HT-29 (cell line): ENCODE results near the gene VMAC. TPM values are rescaled to one million over a fixed set of nuclear protein-coding genes. Genes with fewer than 3 reads are reported as not detected.
A peak's percentile ranks its signal among the peaks of the same experiment; 100 is the strongest.
"Not testable (repeated sequence)": the region's sequence is repeated elsewhere in the genome, so short reads cannot be mapped to it uniquely, and the experiment has no call there.

ENCODE experiments used
- DNase-seq: peaks from one replicate; pipeline ENCODE4 v3.0.0-alpha.2; 2015; ENCODE audit warnings: low spot score
- total RNA-seq: library from RNA; depleted of rRNA; stranded (reverse); fragments of >200 nt; shearing (Covaris generic); gene quantifications from 2 replicates; pipeline ENCODE4 v1.2.3, GENCODE V29; 2014; rRNA removed

Gene VMAC, protein sequence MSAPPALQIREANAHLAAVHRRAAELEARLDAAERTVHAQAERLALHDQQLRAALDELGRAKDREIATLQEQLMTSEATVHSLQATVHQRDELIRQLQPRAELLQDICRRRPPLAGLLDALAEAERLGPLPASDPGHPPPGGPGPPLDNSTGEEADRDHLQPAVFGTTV
- 3.5 and 6.0 TPM in 2 replicates for total RNA-seq

DNA sequence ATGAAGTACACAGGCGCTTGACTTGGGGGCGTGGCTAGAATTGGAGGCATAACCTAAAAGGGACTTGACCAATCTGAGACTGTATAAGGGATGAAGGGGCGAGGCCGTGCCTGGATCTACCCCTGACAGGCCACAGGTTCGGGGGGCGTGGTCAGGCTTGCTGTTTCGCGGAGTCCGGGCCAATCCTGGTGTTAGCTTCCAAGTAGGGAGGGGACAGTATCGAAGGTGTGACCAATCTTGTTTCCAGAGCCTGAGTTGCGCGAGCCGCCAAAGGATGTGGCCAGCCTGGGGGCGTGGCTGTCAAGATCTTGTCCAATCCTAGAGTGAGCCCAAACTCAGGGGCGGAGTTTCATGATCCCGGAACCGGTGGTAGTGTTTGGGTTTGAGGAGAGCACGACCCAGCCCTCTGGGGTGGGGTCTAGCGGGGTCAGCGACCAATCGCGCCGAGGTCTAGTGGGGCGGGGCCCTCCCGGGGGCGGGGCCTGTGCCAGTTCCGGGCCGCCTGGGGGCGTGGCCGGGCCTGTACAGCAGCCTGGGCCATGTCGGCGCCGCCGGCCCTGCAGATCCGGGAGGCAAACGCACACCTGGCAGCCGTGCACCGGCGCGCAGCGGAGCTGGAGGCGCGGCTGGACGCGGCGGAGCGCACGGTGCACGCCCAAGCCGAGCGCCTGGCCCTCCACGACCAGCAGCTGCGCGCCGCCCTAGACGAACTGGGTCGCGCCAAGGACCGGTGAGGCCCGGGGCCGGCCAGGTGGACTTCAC lies at the start of gene VMAC:
Gene VMAC, plus strand, starts transcription at position 521 of the 762 bp plus-strand sequence. Its CDS starts 19 bp downstream, at position 540.
- DNase-seq: peak; percentile 98

DNA sequence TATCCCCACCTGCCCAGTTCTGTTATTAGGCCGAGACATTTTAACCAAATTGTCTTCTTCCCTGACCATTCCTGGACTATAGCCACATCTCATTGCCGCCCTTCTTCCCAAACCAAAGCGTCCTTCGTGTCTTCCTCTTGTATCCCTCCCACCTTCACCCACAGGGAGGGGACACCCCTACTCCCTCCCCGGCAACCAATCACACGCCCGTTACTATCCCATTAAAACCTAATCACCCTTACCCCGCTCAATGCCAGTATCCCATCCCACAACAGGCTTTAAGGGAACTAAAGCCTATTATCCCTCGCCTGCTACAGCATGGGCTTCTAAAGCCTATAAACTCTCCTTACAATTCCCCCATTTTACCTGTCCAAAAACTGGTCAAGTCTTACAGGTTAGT lies 49.5 kb upstream of the VMAC start:
- not testable (repeated sequence) for DNase-seq

DNA sequence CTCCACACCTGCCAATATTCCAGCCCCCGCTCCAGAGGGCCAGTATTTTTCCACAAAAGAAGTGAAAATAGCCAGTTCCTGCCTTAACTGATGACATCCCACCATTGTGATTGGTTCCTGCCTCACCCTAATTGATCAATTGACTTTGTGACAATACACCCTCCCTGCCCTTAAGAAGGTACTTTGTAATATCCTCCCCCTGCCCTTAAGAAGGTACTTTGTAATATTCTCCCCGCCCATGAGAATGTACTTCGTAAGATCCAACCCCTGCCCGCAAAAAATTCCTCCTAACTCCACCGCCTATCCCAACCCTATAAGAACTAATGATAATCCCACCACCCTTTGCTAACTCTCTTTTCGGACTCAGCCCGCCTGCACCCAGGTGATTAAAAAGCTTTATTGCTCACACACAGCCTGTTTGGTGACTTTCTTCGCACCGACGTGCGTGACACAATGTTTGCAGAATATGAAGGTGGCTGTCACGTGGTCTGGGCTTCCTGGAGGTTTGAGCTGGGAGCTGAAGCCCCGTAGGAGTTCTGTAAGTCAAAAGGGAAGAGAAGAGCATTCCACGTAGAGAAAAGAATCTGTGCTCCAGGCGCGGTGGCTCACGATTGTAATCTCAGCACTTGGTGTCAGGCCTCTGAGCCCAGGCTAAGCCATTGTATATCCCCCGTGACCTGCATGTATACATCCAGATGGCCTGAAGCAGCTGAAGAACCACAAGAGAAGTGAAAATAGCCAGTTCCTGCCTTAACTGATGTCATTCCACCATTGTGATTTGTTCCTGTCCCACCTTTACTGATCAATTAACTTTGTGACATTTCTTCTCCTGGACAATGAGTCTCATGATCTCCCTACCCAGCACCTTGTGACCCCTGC lies 47.2 kb upstream of the VMAC start:
- DNase-seq: no peak

DNA sequence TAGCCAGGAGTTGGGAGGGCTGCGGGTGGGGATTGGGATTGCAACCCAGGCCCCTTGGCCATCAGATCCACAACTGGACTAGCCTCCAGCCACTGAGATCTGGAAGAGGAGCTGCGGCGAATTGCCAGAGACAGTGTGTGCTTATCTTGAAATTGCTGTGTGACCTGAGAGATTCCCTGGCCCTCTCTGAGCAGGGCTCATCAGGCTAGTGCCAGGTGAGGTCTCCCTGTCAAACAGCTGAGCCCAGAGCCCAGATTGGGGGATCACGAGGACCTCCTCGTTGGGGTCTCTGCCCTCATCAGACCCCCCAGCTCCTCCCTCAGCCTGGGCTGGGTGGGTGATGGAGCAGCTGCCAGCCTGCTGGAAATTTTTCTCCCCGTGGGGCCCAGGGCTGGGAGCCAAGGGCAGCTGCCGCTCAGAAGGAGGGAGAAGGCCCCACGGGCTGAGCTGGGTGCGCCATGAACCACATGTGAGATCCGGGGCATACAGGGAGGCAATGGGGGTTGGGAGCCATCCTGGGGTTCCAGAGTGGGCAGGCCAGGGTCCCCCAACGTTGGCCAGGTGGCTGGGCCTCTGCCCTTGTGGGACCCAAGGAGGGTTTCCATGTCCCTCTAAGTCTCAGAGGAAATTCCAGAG lies 41.5 kb upstream of the VMAC start:
- no peak for DNase-seq

DNA sequence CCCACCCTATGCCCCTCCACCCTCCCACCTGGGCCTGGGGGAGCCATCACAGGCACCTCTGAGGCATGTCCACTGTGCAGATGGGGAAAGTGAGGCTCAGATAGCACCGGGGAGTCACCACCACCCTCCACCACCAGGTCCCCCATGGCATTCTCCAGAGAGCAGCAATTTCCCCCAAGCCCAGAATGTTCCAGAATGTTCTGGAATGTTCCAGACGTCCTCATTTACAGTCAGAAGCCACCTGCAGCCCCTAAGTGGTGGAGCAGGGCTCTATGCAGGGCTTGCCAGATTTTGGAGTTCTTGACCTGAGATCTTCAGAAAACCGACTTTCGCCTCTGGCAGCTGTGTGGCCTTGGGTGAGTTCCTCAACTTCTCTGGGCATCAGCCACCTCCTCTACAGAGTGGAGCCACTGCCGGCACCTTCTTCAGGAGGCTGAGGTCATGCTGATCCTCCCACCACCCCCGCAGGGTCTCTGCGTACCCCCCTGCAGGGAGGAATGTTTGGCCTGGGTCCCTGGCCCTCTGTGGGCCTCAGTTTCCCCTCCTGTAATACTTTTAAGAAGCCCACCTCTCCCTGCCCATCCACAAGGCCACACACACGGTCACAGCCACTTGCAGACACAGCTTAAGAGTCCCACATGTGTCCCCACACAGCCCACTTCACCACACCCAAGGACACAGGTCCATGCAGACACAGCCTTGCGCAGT lies 40.5 kb upstream of the VMAC start:
- no peak for DNase-seq

DNA sequence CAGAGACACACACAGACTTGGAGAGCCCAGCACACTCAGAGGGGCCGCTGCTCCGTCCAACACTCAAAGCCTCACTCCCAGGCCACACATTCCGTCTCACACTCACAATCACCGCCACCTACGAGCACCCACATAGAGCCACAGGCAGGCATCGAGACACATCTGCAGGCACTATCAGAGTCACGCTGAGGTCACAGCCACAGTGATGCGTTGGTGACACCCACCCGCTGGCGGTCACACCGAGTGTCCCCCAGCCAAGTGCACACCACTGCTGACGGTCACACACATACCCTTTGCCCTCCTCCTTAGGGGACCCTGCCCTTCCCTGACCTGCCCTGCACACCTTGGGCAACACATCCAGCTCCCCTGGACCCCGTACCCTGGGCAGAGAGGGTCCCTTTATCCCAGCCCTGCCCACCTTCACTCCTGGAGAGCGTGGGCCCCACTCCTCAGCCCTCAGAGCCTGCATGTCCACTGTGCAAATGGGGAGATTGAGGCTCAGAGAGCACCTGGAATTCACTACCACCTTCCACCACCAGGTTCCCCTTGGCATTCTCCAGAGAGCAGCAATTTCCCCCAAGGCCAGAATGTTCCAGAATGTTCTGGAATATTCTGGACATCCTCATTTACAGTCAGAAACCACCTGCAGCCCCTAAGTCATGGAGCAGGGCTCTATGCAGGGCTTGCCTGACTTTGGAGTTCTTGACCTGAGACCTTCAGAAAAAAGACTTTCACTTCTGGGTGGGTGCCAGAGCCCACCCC lies 39.8 kb upstream of the VMAC start:
- no peak for DNase-seq

DNA sequence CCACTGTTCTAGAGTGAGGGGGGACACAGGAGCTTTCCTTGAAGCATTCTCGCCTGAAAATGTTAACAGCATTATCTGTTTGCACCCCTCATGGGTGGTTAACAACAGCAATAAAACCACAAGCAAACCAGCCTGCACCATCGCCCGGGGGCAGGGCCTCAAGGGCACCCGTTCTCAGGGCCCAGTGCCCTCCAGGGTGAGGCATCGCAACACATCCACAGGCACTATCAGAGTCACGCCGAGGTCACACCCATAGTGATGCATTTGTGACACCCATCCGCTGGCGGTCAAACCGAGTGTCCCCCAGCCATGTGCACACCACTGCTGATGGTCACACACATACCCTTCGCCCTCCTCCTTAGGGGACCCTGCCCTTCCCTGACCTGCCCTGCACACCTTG lies 38.9 kb upstream of the VMAC start:
- DNase-seq: no peak

DNA sequence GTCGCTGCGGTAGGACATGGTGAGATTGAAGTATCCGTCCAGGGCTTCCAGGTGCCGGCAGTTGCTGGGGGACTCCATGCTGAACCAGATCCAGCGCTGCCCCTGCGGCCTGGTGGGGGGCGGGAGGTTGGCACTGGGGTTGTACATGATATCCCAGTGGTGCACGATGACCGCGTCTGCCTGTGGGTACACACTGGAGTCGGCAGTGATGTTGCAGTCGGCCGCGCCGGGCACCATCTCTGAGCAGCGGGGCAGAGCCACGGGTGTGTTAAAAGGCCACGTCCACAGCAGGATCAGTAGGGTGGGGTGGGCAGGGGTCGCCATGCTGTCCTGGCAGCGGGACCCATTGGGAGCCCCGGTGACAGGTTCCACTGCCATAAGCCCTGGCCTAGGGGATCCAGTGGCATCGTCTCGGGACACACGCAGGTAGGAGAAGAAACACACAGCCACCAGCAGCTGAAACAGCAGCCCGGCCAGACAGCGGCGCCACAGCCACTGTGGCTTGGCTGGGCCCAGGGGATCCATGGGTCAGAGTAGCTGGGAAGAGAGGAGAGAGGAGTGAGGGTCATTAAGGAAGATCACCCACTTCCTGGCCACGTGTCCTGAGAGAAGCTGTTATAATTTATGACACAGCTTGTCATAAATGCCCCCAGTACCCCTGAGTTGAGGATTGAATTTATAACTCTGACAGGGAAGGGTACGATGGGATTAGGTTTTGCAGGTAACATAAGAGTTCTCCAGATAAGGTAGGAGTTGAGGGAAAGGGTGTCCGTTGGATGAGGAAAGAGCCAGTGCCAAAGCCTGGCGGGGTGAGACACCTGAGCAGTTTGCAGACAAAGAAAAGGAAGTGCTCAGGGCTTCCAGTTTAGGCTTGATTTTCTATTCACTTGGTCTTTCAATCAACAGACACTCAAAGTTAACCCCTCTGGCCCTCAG lies 37.2 kb upstream of the VMAC start:
- no peak for DNase-seq

DNA sequence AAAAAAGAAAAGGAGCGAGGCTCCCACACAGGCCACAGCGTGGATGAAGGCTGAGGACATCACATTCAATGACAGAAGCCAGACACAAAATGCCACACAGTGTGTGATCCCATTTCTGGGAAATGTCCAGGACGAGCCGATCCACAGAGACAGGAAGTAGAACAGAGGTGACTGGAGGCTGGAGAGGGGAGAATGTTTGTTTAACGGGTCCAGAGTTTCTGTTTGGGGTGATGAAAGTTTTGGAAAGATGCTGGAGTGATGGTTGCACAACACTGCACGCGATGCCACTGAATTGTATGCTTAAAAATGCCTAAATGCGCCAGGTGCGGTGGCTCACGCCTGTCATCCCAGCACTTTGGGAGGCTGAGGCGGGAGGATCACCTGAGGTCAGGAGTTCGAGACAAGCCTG lies 33.7 kb upstream of the VMAC start:
- DNase-seq: no peak

DNA sequence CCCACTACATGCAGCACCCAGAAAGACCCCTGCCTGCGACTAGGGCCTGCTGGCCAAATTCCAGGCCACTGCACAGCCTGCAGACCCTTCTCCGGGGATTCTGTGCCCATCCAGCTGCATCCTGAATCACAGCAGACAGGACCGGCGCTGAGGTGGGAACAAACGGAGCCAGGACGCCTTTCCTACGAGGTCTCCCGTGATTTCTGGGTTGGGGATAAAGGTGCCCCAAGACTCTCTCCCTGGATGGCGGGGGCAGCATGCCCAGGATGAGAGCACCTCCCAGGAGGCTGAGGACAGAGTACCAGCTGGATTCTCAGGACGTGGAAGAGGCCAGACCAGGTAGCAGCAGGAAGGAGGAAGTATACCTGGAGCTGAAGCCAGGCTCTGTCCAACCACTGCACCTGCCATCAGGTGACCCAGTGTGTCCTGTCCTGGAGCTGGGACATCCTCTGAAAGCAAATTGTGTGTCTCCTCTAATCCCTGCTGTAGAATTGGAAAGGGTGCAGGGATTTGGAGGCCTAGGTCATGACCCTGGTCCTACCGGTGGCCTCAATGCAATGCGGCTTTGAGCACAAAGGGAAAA lies 31.0 kb upstream of the VMAC start:
- no peak for DNase-seq

DNA sequence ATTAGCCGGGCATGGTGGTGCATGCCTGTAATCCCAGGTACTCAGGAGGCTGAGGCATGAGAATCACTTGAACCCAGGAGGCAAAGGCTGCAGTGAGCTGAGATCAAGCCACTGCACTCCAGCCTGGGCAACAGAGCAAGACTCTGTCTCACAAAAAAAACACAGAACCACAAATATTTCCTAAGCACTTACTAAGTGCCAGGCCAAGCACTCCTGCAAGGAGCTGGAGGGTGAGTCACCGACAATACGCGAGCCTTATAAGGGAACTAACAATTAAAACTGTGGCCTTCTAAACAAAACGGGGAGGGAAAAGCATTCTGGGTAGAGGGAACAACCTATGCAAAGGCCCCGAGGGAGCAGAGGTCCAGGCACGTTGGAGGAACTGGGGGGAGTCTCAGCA lies 30.2 kb upstream of the VMAC start:
- DNase-seq: not testable (repeated sequence)

DNA sequence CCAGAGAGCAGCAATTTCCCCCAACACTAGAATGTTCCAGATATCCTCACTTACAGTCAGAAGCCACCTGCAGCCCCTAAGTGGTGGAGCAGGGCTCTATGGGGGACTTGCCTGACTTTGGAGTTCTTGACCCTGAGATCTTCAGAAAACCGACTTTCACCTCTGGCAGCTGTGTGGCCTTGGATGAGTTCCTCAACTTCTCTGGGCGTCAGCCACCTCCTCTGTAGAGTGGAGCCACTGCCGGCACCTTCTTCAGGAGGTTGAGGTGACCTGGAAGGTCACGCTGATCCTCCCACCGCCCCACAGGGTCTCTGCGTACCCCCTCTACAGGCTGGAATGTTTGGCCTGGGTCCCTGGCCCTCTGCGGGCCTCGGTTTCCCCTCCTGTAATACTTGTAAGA lies 27.2 kb upstream of the VMAC start:
- DNase-seq: no peak

DNA sequence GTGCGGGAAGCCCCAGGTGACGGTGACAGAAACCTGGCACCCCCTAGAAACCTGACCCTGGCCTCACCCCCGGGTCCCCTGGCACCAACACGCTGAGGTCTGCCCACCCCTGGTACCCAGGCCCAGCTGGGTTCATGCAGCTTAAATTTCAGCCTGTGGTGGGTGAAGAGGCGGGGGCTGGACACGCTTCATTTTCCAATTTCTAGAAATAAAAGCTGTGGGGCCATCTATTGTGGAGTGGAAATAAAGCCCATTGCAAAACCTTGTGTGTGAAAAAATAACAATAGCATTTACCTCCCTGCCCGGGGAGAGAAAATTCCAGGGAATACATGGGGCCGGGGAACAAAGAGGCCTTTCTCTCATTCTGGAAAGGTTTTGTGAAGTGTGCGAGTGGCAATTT lies 26.8 kb upstream of the VMAC start:
- DNase-seq: no peak

DNA sequence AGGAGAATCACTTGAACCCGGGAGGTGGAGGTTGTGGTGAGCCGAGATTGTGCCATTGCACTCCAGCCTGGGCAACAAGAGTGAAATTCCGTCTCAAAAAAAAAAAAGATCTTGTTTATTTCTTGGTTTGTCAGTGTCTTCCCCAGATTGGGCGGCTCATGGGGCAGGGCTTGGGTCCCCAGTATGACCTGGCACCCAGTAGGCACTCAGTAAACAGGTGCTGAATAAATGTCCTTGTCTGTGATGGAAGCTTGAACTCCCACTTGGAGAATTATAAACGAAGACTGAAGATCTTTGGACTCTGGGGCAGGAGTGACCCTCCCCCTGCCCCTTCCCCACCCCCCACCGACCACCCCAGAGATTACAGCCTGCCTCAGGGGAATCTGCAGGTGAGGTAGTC lies 24.5 kb upstream of the VMAC start:
- DNase-seq: no peak

DNA sequence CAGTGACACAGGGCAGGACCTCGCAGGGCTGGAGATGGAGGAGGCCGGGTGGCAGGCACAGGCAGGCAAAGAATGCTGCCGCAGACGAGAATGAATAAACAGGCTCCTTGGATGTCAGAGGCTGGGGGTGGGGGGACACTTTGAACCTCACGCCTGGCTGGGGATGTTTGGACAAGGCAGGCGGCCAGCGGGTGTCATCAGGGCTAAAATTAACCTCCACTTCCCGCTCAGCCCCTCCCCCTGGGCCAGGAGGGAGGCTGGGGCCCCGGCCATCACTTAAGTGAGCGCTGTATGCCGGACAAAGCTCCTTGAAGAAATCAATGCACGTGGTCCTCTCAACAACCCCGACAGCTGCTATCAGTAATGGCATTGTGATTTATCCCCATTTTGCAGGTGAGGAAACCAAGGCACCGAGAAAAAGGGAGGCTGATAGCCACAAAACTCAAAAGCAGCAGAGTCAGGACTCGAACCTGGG lies 24.0 kb upstream of the VMAC start:
- no peak for DNase-seq

DNA sequence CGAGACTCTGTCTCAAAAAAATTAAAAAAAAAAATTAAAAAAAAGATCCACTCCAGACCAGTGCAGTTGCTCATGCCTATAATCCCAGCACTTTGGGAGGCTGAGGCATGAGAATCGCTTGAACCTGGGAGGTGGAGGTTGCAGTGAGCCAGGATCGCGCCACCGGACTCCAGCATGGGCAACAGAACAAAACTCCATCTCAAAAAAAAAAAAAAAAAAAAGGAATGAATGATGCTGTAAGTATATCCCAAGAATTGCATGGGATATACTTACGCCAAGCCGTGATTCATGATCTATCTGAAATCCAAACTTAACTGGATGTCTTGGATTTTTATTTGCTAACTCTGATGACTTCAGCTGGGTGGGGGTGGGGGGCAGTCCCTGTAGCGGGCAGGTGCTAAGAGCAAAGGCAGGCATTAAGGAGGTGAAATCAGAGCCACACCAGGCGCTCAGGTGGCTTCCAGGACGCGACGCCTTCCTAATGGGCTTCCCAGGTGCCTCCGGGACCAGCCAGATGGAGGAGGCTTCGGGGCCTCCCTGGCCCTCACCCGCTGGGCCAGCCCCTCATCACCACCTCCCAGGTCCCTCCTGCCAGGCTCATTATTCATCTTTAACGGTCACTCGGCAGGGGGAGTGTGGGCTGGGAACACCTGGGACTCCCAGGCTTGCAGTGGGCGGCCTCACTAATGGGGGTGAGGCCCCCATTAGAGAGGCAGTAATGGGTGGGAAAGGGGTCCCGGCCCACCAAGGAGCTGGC lies 23.0 kb upstream of the VMAC start:
- no peak for DNase-seq

DNA sequence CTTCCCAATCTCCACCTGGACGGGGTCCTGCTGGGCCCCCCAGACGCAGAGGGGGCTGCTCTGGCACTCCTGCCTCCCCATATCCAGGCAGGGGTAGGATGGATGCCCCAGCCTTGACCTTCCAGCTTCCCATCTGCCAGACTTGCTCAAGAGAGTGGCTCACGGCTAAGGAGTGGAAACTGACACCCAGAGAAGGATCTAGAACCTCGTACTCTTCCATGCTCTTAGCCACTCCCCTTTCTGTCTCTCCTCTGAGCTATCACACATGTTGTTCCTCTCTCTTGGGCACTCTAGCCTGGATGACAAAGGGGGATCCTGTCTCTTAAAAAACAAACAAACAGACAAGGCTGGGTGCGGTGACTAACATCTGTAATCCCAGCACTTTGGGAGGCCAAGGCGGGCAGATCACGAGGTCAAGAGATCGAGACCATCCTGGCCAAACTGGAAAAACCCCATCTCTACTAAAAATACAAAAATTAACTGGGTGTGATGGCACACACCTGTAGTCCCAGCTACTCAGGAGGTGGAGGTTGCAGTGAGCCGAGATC lies 22.2 kb upstream of the VMAC start:
- DNase-seq: no peak
